Mesenchymal stem cell (in vitro differentiated cells and primary cell): ENCODE results near the gene MYO19.
A peak's percentile ranks its signal among the peaks of the same experiment; 100 is the strongest.

Experiments used
- DNase-seq: peaks from one replicate; pipeline ENCODE4 v3.0.0-alpha.2; 2013
- H2AFZ ChIP-seq: one replicate; pipeline ENCODE4 v1.6.1; 2013; ENCODE audit warnings: low read depth, mild to moderate bottlenecking, control low read depth, inconsistent platforms, low read length, moderate library complexity
- H2AK5ac ChIP-seq: 2 replicates; pipeline ENCODE4 v1.6.1; 2013; ENCODE audit warnings: low read length, moderate library complexity, mild to moderate bottlenecking, inconsistent platforms; ENCODE audit not compliant: severe bottlenecking
- H2BK120ac ChIP-seq: one replicate; pipeline ENCODE4 v1.6.1; 2013; ENCODE audit warnings: low read depth, mild to moderate bottlenecking, inconsistent platforms, low read length, moderate library complexity
- H2BK12ac ChIP-seq, 2 experiments: one replicate each; pipeline ENCODE4 v1.6.1; 2013; ENCODE audit warnings: inconsistent platforms in 2 of 2, low read length in 2 of 2, mild to moderate bottlenecking in 2 of 2, moderate library complexity in 2 of 2, control low read depth in 1 of 2
- H2BK15ac ChIP-seq: one replicate; pipeline ENCODE4 v1.6.1; 2013; ENCODE audit warnings: mild to moderate bottlenecking, low read depth, inconsistent platforms; ENCODE audit not compliant: poor library complexity, severe bottlenecking
- H2BK5ac ChIP-seq: 2 replicates; pipeline ENCODE4 v1.6.1; 2013; ENCODE audit warnings: low read depth, mild to moderate bottlenecking, low read length, control low read depth, inconsistent platforms; ENCODE audit not compliant: poor library complexity, severe bottlenecking
- H3K14ac ChIP-seq, 2 experiments: one replicate each; pipeline ENCODE4 v1.6.1; 2013; ENCODE audit warnings: inconsistent platforms in 2 of 2, low read length in 2 of 2, control low read depth in 1 of 2, mild to moderate bottlenecking in 1 of 2, moderate library complexity in 1 of 2
- H3K18ac ChIP-seq, 2 experiments: one replicate each; pipeline ENCODE4 v1.6.1; 2013; ENCODE audit warnings: inconsistent platforms in 2 of 2, low read length in 2 of 2, control low read depth in 1 of 2, low read depth in 1 of 2, mild to moderate bottlenecking in 1 of 2
- H3K23ac ChIP-seq, 2 experiments: one replicate each; pipeline ENCODE4 v1.6.1; 2013; ENCODE audit warnings: inconsistent platforms in 2 of 2, low read length in 2 of 2, mild to moderate bottlenecking in 2 of 2, moderate library complexity in 2 of 2, control low read depth in 1 of 2
- H3K27ac ChIP-seq: 2 replicates; pipeline ENCODE4 v1.5.1; 2013; ENCODE audit warnings: mild to moderate bottlenecking, moderate library complexity, low read length, control low read depth, inconsistent platforms; ENCODE audit not compliant: poor library complexity, severe bottlenecking
- H3K27me3 ChIP-seq, 2 experiments: 2 replicates each; pipeline versions ENCODE4 v1.6.1 to v1.7.0; 2013; ENCODE audit warnings: low read length in 2 of 2, mild to moderate bottlenecking in 2 of 2, moderate library complexity in 2 of 2, control low read depth in 1 of 2, inconsistent platforms in 1 of 2; ENCODE audit not compliant: control insufficient read depth in 1 of 2, insufficient read depth in 1 of 2
- H3K36me3 ChIP-seq, 2 experiments: 2 replicates each; pipeline versions ENCODE4 v1.6.1 to v1.7.0; 2013; ENCODE audit warnings: low read length in 2 of 2, control low read depth in 1 of 2, inconsistent platforms in 1 of 2, low read depth in 1 of 2, mild to moderate bottlenecking in 1 of 2; ENCODE audit not compliant: insufficient read depth in 2 of 2, control insufficient read depth in 1 of 2
- H3K4ac ChIP-seq, 2 experiments: one replicate each; pipeline ENCODE4 v1.6.1; 2013; ENCODE audit warnings: inconsistent platforms in 2 of 2, low read length in 2 of 2, mild to moderate bottlenecking in 2 of 2, moderate library complexity in 2 of 2, control low read depth in 1 of 2, low read depth in 1 of 2
- H3K4me1 ChIP-seq: 2 replicates; pipeline ENCODE4 v1.6.1; 2013; ENCODE audit warnings: low read depth, low read length, control low read depth; ENCODE audit not compliant: control insufficient read depth, insufficient read depth
- H3K4me2 ChIP-seq: 2 replicates; pipeline ENCODE4 v1.6.1; 2013; ENCODE audit warnings: low read length, mild to moderate bottlenecking, inconsistent platforms; ENCODE audit not compliant: poor library complexity, severe bottlenecking
- H3K4me3 ChIP-seq, 2 experiments: 2 replicates each; pipeline versions ENCODE4 v1.5.1 to v1.7.0; 2013; ENCODE audit warnings: low read length in 2 of 2, mild to moderate bottlenecking in 2 of 2, control low read depth in 1 of 2, low read depth in 1 of 2; ENCODE audit not compliant: insufficient read depth in 1 of 2
- H3K79me1 ChIP-seq: replicated peaks from 2 replicates; pipeline ENCODE4 v1.6.1; 2013; ENCODE audit warnings: mild to moderate bottlenecking, control low read depth, low read length, inconsistent platforms; ENCODE audit not compliant: poor library complexity, severe bottlenecking
- H3K9ac ChIP-seq: 2 replicates; pipeline ENCODE4 v1.7.0; 2013; ENCODE audit warnings: mild to moderate bottlenecking, low read length, moderate library complexity
- H3K9me3 ChIP-seq: 2 replicates; pipeline ENCODE4 v1.7.0; 2013; ENCODE audit warnings: mild to moderate bottlenecking, low read length; ENCODE audit not compliant: control insufficient read depth
- H4K8ac ChIP-seq: one replicate; pipeline ENCODE4 v1.6.1; 2013; ENCODE audit warnings: inconsistent platforms, mild to moderate bottlenecking, low read length, moderate library complexity
- H4K91ac ChIP-seq: one replicate; pipeline ENCODE4 v1.6.1; 2013; ENCODE audit warnings: mild to moderate bottlenecking, low read length, inconsistent platforms
- WGBS: methylation state at CpG from one replicate; pipeline ENCODE4 v1.1.7; 2013; ENCODE audit warnings: mixed read lengths; 5-methylcytosine and 5-hydroxymethylcytosine counted together

The MYO19 gene

GRCh38 chr17:36545465-36546417 is 11.1 kb upstream of the MYO19 start:
- peaks cover 3% of the 10 kb centered on the region for H3K79me1 ChIP-seq
- no peaks in the 10 kb centered on the region for H3K27me3 ChIP-seq
- DNase-seq: peak; percentile 98
- H2AFZ ChIP-seq: peak overlapping the region; percentile 79
- peak overlapping the region; percentile 15 for H2AK5ac ChIP-seq
- 3% methylated on average over 36 of the region's 60 CpGs for WGBS
- no peaks in the 10 kb centered on the region for H3K9me3 ChIP-seq
- no peak overlapping the region for H2BK120ac ChIP-seq
- H3K36me3 ChIP-seq: peaks cover 3 to 29% of the 10 kb centered on the region in 2 experiments
- H3K4ac ChIP-seq: peak overlapping the region; percentile 96 to 97
- H3K27ac ChIP-seq: peak overlapping the region; percentile 94
- H3K23ac ChIP-seq: peak overlapping the region in 1 of 2 experiments; percentile 60
- H2BK12ac ChIP-seq: peak overlapping the region in 1 of 2 experiments; percentile 93
- peak overlapping the region; percentile 100 for H3K9ac ChIP-seq
- H3K4me1 ChIP-seq: peaks cover 3% of the 10 kb centered on the region
- peak overlapping the region; percentile 72 to 100 for H3K18ac ChIP-seq
- H2BK15ac ChIP-seq: peak overlapping the region; percentile 86
- H3K4me3 ChIP-seq: peak overlapping the region; percentile 84 to 100
- H3K14ac ChIP-seq: peak overlapping the region in 1 of 2 experiments; percentile 99
- H2BK5ac ChIP-seq: no peak overlapping the region
- H4K91ac ChIP-seq: peak overlapping the region; percentile 98
- H4K8ac ChIP-seq: peak overlapping the region; percentile 97
- H3K4me2 ChIP-seq: peak overlapping the region; percentile 61

GRCh38 chr17:36545077-36545464 is 10.4 kb upstream of the MYO19 start:
- peak overlapping the region; percentile 91 for H2BK5ac ChIP-seq
- no peak overlapping the region for H2AK5ac ChIP-seq
- peak overlapping the region; percentile 93 for H4K8ac ChIP-seq
- H3K27ac ChIP-seq: peak overlapping the region; percentile 100
- peak overlapping the region; percentile 99 for H3K9ac ChIP-seq
- 2% methylated on average over 17 of the region's 38 CpGs for WGBS
- no peak for DNase-seq
- peak overlapping the region; percentile 92 for H4K91ac ChIP-seq
- H3K18ac ChIP-seq: peak overlapping the region; percentile 87 to 97
- no peaks in the 10 kb centered on the region for H3K9me3 ChIP-seq
- H3K4me3 ChIP-seq: peak overlapping the region; percentile 85 to 87
- peak overlapping the region; percentile 85 to 98 for H3K4ac ChIP-seq
- H3K23ac ChIP-seq: peak overlapping the region in 1 of 2 experiments; percentile 89
- peak overlapping the region; percentile 2 to 95 for H3K14ac ChIP-seq
- H3K36me3 ChIP-seq: peaks cover 3 to 23% of the 10 kb centered on the region in 2 experiments
- H2BK15ac ChIP-seq: peak overlapping the region; percentile 80
- no peak overlapping the region for H2AFZ ChIP-seq
- peaks cover 5% of the 10 kb centered on the region for H3K79me1 ChIP-seq
- H3K27me3 ChIP-seq: no peaks in the 10 kb centered on the region
- peaks cover 3% of the 10 kb centered on the region for H3K4me1 ChIP-seq
- H2BK120ac ChIP-seq: peak overlapping the region; percentile 82
- H3K4me2 ChIP-seq: peak overlapping the region; percentile 38
- peak overlapping the region in 1 of 2 experiments; percentile 63 for H2BK12ac ChIP-seq

GRCh38 chr17:36544307-36545076 is 9.8 kb upstream of the MYO19 start, which contains the start of gene GGNBP2:
GGNBP2 (plus strand) TSS chr17:36544919; CDS start chr17:36545725, 806 bp downstream.
- peak within 1 kb of the TSS in 1 of 2 experiments; percentile 96 for H3K23ac ChIP-seq
- H3K4me2 ChIP-seq: peak within 1 kb of the TSS; percentile 70
- H3K79me1 ChIP-seq: peaks cover 5% of the 10 kb centered on the region
- H2AK5ac ChIP-seq: peak within 1 kb of the TSS; percentile 20
- H2BK120ac ChIP-seq: peak within 1 kb of the TSS; percentile 82
- no peaks in the 10 kb centered on the region for H3K27me3 ChIP-seq
- peak within 1 kb of the TSS; percentile 2 to 99 for H3K14ac ChIP-seq
- H4K8ac ChIP-seq: peak within 1 kb of the TSS; percentile 97
- peaks cover 0 to 24% of the 10 kb centered on the region in 2 experiments for H3K36me3 ChIP-seq
- peak within 1 kb of the TSS; percentile 94 to 100 for H3K18ac ChIP-seq
- under 1% methylated on average over 63 of the region's 71 CpGs for WGBS
- H2BK12ac ChIP-seq: peak within 1 kb of the TSS in 1 of 2 experiments; percentile 93
- H3K4ac ChIP-seq: peak within 1 kb of the TSS; percentile 97 to 98
- peak; percentile 95 for DNase-seq
- peak within 1 kb of the TSS; percentile 100 for H3K9ac ChIP-seq
- H2AFZ ChIP-seq: peak within 1 kb of the TSS; percentile 79
- peaks cover 3% of the 10 kb centered on the region for H3K4me1 ChIP-seq
- H3K27ac ChIP-seq: peak within 1 kb of the TSS; percentile 100
- H2BK5ac ChIP-seq: peak within 1 kb of the TSS; percentile 91
- no peaks in the 10 kb centered on the region for H3K9me3 ChIP-seq
- peak within 1 kb of the TSS; percentile 98 for H4K91ac ChIP-seq
- peak within 1 kb of the TSS; percentile 85 to 100 for H3K4me3 ChIP-seq
- H2BK15ac ChIP-seq: peak within 1 kb of the TSS; percentile 86
